GM19463 (cell line): ENCODE measurements around the gene MYBPC1.
"Not testable (repeated sequence)": the region's sequence is repeated elsewhere in the genome, so short reads cannot be mapped to it uniquely, and the experiment has no call there.

Experiments used
- ATAC-seq: cut with Tn5 transposase; IDR thresholded peaks from one replicate; pipeline ENCODE4 v1.9.1; 2021; ENCODE audit warnings: mild to moderate bottlenecking, moderate library complexity; ENCODE audit not compliant: unreplicated experiment

The MYBPC1 gene, protein sequence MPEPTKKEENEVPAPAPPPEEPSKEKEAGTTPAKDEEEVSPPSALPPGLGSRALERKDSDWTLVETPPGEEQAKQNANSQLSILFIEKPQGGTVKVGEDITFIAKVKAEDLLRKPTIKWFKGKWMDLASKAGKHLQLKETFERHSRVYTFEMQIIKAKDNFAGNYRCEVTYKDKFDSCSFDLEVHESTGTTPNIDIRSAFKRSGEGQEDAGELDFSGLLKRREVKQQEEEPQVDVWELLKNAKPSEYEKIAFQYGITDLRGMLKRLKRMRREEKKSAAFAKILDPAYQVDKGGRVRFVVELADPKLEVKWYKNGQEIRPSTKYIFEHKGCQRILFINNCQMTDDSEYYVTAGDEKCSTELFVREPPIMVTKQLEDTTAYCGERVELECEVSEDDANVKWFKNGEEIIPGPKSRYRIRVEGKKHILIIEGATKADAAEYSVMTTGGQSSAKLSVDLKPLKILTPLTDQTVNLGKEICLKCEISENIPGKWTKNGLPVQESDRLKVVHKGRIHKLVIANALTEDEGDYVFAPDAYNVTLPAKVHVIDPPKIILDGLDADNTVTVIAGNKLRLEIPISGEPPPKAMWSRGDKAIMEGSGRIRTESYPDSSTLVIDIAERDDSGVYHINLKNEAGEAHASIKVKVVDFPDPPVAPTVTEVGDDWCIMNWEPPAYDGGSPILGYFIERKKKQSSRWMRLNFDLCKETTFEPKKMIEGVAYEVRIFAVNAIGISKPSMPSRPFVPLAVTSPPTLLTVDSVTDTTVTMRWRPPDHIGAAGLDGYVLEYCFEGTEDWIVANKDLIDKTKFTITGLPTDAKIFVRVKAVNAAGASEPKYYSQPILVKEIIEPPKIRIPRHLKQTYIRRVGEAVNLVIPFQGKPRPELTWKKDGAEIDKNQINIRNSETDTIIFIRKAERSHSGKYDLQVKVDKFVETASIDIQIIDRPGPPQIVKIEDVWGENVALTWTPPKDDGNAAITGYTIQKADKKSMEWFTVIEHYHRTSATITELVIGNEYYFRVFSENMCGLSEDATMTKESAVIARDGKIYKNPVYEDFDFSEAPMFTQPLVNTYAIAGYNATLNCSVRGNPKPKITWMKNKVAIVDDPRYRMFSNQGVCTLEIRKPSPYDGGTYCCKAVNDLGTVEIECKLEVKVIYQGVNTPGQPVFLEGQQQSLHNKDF

DNA sequence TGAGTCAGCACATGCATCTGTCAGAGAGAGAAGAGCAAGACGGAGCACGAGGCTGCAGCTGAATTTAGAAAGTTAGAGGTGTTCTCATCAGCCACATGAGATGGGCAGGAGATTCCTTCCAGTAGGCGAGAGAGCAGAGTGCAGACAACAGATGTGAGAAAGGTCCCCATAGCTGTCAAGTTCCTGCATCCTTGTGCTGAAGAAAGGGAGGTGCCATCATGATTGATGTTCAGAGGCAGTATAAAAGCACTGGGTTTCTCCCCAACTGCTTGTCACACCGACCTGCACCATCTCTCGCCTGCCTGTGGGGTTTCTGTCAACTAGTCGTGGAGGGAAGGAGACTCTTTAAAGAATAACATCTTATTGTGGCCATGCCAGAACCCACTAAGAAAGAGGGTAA, at the start of gene MYBPC1:
MYBPC1 (plus strand) TSS at position 272 of the 400 bp plus-strand sequence; CDS start at position 372, 100 bp downstream.
- ATAC-seq = no peak

GRCh38 chr12:101551362-101552114, 43.2 kb upstream of the MYBPC1 start:
- no peak for ATAC-seq

GRCh38 chr12:101552277-101552676, 42.5 kb upstream of the MYBPC1 start:
- no peak for ATAC-seq

GRCh38 chr12:101557094-101557493, 37.7 kb upstream of the MYBPC1 start:
- no peak for ATAC-seq

GRCh38 chr12:101558726-101559125, 36.0 kb upstream of the MYBPC1 start:
- ATAC-seq = not testable (repeated sequence)

GRCh38 chr12:101563212-101563611, 31.6 kb upstream of the MYBPC1 start:
- ATAC-seq = no peak

- ATAC-seq = no peak
These were observed 29.9 kb upstream of the MYBPC1 start for GRCh38 chr12:101564912-101565311.

DNA sequence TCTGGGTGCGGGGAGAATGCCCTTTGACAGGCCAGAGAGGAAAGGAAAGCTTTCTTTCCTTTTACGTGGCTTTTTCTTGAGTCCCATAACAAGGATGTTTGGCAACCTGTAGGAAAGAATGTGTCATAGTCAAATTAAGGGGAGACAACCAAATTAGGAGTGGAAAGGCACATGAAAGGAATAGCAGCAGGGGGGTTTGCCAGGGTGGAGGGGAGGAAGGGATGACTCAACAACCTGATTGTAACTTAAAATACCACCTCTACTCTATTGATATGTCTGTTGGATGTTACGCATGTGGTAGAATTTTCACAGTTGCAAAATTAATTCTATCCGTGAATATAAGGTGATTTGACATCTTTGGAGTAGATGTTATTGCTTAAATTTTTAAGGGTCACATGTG, 28.5 kb upstream of the MYBPC1 start:
- no peak for ATAC-seq

DNA sequence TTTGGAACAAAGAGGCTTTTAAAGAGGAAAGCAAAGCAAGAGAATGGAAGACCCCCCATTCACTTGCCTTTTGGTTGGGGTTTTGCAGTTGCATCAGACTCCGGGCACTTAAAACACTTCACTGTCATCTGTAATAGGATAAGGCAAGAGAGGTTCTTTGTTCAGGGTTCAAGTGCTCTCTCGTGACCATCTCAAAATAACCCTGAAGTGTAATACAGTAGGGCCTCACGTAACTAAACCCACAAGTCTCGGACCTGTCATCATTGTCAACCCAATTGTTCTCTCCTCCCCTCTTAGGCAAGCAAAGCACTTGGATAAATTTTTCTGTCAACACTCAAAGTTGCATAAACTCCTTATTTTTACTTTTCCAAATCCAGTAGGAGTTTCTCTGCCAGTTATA, 26.9 kb upstream of the MYBPC1 start:
- no peak for ATAC-seq

- no peak for ATAC-seq
These were observed 24.7 kb upstream of the MYBPC1 start for GRCh38 chr12:101570047-101570446.

- ATAC-seq = no peak
These were observed 23.7 kb upstream of the MYBPC1 start for GRCh38 chr12:101571105-101571504.

DNA sequence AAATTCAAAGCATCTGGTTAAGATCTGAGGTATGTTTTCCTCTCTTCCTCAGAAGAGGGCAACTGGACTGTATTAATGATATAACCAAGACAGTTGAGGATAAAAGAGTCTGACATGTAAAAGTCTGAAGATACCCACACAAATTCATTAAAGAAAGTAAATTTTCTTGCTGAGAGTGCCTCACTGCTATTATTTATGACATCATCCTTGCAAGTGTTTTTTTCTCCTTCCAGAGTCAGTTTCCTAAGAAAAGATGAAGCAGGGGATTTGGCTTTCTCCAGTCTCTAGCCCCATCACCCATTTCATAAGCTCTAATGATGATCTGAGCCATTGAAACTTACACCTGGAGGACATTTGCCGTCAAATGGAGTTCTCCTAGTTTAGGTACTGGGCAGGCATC, 21.0 kb upstream of the MYBPC1 start:
- ATAC-seq = no peak

GRCh38 chr12:101578417-101578816, 16.4 kb upstream of the MYBPC1 start:
- no peak for ATAC-seq

DNA sequence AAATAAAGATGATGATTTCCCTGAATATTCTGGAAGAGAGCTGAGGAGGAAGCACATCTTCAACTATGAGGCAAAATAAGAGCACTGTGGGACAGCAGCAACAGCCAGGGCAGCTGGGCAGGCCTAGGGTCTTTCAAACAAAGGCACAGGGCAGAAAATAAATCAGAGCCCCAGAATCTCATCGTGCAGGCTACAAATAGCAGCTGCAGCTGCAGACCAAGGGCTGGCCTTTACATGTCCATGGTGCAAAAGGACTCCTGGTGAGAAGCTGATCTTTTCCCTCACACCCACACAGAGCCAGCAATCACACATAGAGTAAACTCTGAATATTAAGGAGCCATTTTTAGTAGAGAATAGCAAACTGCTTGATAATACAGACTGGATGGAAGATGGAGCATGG, 13.6 kb upstream of the MYBPC1 start:
- ATAC-seq = no peak

- ATAC-seq = no peak
These were observed 11.8 kb upstream of the MYBPC1 start for GRCh38 chr12:101582937-101583336.

GRCh38 chr12:101590383-101590782, 4.4 kb upstream of the MYBPC1 start:
- no peak for ATAC-seq

DNA sequence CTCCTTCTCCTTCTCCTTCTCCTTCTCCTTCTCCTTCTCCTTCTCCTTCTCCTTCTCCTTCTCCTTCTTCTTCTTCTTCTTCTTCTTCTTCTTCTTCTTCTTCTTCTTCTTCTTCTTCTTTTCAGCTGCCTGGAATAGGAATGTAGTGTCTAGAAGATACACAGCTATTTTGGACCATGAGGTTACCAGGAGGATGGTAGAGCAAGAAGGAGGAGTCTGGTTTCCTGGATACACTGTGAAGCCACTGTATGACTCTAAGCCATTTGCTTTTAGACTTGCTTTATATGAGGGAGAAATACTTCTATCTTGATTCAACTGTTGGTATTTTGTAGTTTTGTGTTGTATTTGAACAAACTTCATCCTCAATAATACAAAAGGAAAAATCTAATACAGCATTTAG, 3.0 kb upstream of the MYBPC1 start:
- ATAC-seq = no peak

DNA sequence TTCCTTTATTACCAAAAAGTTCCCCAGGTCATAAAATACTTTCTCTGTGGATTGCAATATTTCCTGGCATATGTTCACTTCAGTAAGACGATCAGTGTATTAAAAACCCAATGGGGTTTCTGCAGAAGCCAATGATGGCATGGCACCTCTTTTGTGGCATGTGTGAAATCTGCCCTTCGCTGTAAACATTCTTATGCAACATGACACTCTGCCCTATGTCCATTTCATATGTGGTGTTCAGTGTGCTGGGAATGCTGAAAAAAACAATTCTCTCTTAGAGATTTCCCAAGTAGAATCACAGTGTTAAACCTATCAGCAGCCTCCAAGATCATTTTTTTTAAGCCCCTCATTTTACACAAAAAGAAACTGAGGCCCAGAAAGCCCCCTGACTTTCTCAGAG, 2.3 kb upstream of the MYBPC1 start:
- ATAC-seq = no peak

DNA sequence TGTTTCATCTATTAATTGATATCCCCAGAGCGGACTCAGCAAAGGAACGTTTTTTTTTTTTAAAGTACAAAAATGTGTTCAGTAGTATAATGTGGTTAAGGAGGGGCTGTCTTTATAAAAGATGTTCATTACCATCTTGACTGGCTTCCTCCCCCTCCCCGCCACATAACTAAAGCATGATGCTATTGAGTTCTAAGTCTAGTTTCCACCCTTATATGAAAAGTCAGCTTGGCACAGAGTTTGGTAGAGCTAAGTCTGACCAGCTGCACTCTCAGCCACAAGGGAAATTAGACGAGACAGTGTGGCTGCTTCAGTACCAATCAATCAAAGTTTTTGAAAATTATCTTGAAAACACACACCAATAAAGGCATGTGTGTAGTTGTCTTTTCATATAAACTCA, 1.9 kb upstream of the MYBPC1 start:
- no peak for ATAC-seq

DNA sequence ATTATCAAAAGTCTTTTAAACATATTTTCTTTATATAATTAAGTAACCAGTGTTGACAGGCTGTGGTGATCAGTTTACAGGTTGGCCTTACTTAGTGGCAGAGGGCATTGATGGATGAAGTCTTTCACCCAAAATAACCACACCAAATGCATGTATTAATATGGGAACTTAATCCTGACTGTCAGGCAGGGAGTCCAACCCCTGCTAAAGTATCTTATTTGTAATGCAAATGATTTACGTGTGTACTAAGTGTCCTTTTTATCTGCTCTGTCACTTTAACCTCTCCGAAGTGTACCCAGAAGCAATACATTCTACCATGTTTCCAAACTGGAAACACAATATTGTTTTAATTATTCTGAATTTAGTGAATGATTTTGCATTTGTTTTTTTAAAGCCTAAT, 1.4 kb downstream of the MYBPC1 start:
- ATAC-seq = no peak

GRCh38 chr12:101597164-101597563, 2.4 kb downstream of the MYBPC1 start:
- ATAC-seq = no peak
